Mucosa of rectum (tissue), 2 donors: ENCODE results near the gene KCNJ9.
"Not testable (repeated sequence)": the region's sequence is repeated elsewhere in the genome, so short reads cannot be mapped to it uniquely, and the experiment has no call there.

ENCODE experiments used
- H3K27ac ChIP-seq, 2 donors: one replicate each; pipeline ENCODE4 v1.7.0; 2013; ENCODE audit warnings: inconsistent platforms in 2 of 2, low read depth in 2 of 2, low read length in 2 of 2
- H3K27me3 ChIP-seq, 2 donors: one replicate each; pipeline ENCODE4 v1.7.0; 2013; ENCODE audit warnings: low read length in 2 of 2; ENCODE audit not compliant: control insufficient read depth in 2 of 2, insufficient read depth in 2 of 2
- H3K36me3 ChIP-seq, 2 donors: one replicate each; pipeline ENCODE4 v1.7.0; 2013; ENCODE audit warnings: low read length in 2 of 2; ENCODE audit not compliant: control insufficient read depth in 2 of 2, insufficient read depth in 2 of 2
- H3K4me1 ChIP-seq, 2 donors: one replicate each; pipeline ENCODE4 v1.7.0; 2013; ENCODE audit warnings: low read length in 2 of 2, mild to moderate bottlenecking in 1 of 2; ENCODE audit not compliant: control insufficient read depth in 2 of 2, insufficient read depth in 2 of 2
- H3K4me3 ChIP-seq, 2 donors: one replicate each; pipeline ENCODE4 v1.7.0; 2013; ENCODE audit warnings: low read length in 2 of 2
- H3K9ac ChIP-seq, 2 donors: one replicate each; pipeline ENCODE4 v1.7.0; 2013; ENCODE audit warnings: low read length in 2 of 2, low read depth in 1 of 2, mild to moderate bottlenecking in 1 of 2
- H3K9me3 ChIP-seq, 2 donors: one replicate each; pipeline ENCODE4 v1.7.0; 2013; ENCODE audit warnings: low read length in 2 of 2; ENCODE audit not compliant: control insufficient read depth in 2 of 2
- donor health status: healthy.
- donor health status: Normal muscosa, but diverticular disease.

The KCNJ9 gene

GRCh38 chr1:160101717-160102522 lies 20.6 kb downstream of the KCNJ9 start:
- no peaks in the 10 kb centered on the region for H3K27me3 ChIP-seq
- H3K36me3 ChIP-seq, result no peaks in the 10 kb centered on the region
- H3K9me3 ChIP-seq, result no peaks in the 10 kb centered on the region
- peak overlapping the region; percentile 16 to 62 for H3K27ac ChIP-seq
- H3K4me1 ChIP-seq, result peaks cover 18 to 27% of the 10 kb centered on the region in 2 donors
- no peak overlapping the region for H3K4me3 ChIP-seq
- peak overlapping the region in 1 of 2 donors; percentile 28 for H3K9ac ChIP-seq

GRCh38 chr1:160103658-160104408 lies 22.5 kb downstream of the KCNJ9 start:
- H3K36me3 ChIP-seq, result no peaks in the 10 kb centered on the region
- H3K4me3 ChIP-seq, result no peak overlapping the region
- no peaks in the 10 kb centered on the region for H3K9me3 ChIP-seq
- peak overlapping the region in 1 of 2 donors; percentile 23 for H3K27ac ChIP-seq
- H3K27me3 ChIP-seq, result no peaks in the 10 kb centered on the region
- peaks cover 7 to 15% of the 10 kb centered on the region in 2 donors for H3K4me1 ChIP-seq
- H3K9ac ChIP-seq, result no peak overlapping the region

- Histone ChIP-seq H3K4me3 (no peak overlapping the region), H3K9me3 (no peaks in the 10 kb centered on the region), H3K27ac (no peak overlapping the region), H3K36me3 (no peaks in the 10 kb centered on the region), H3K27me3 (no peaks in the 10 kb centered on the region), H3K9ac (no peak overlapping the region), H3K4me1 (peaks cover 7 to 12% of the 10 kb centered on the region in 2 donors)
Observed at GRCh38 chr1:160104486-160104885, 23.1 kb downstream of the KCNJ9 start.

- Histone ChIP-seq H3K4me1 (peaks cover 7 to 12% of the 10 kb centered on the region in 2 donors), H3K9me3 (no peaks in the 10 kb centered on the region), H3K4me3 (no peak overlapping the region), H3K27me3 (no peaks in the 10 kb centered on the region), H3K27ac (no peak overlapping the region), H3K36me3 (no peaks in the 10 kb centered on the region), H3K9ac (no peak overlapping the region)
Observed at GRCh38 chr1:160105155-160105554, 23.8 kb downstream of the KCNJ9 start.

- Histone ChIP-seq H3K36me3 (no peaks in the 10 kb centered on the region), H3K27me3 (no peaks in the 10 kb centered on the region), H3K4me3 (no peak overlapping the region), H3K9me3 (no peaks in the 10 kb centered on the region), H3K9ac (no peak overlapping the region), H3K27ac (no peak overlapping the region), H3K4me1 (no peaks in the 10 kb centered on the region)
Observed at GRCh38 chr1:160107512-160107911, 26.2 kb downstream of the KCNJ9 start.

- H3K9me3 ChIP-seq, result no peaks in the 10 kb centered on the region
- H3K36me3 ChIP-seq, result no peaks in the 10 kb centered on the region
- no peak overlapping the region for H3K9ac ChIP-seq
- H3K4me3 ChIP-seq, result no peak overlapping the region
- H3K27me3 ChIP-seq, result no peaks in the 10 kb centered on the region
- no peaks in the 10 kb centered on the region for H3K4me1 ChIP-seq
- no peak overlapping the region for H3K27ac ChIP-seq
Observed at GRCh38 chr1:160108888-160109662, 27.7 kb downstream of the KCNJ9 start.

- H3K9ac ChIP-seq, result no peak overlapping the region
Observed at GRCh38 chr1:160109686-160110085, 28.3 kb downstream of the KCNJ9 start.

GRCh38 chr1:160111462-160111861 lies 30.1 kb downstream of the KCNJ9 start:
- not testable (repeated sequence) for H3K4me1 ChIP-seq, H3K4me3 ChIP-seq, H3K9ac ChIP-seq, H3K27ac ChIP-seq, H3K9me3 ChIP-seq, H3K27me3 ChIP-seq, H3K36me3 ChIP-seq

More at GRCh38 chr1:160109686-160110085, 28.3 kb downstream of the KCNJ9 start:
- no peaks in the 10 kb centered on the region for H3K9me3 ChIP-seq
- no peaks in the 10 kb centered on the region for H3K4me1 ChIP-seq
- H3K27ac ChIP-seq, result no peak overlapping the region
- H3K27me3 ChIP-seq, result no peaks in the 10 kb centered on the region
- H3K4me3 ChIP-seq, result no peak overlapping the region
- no peaks in the 10 kb centered on the region for H3K36me3 ChIP-seq

GRCh38 chr1:160112357-160112756 lies 31.0 kb downstream of the KCNJ9 start:
- H3K4me1 ChIP-seq, result no peaks in the 10 kb centered on the region
- H3K9ac ChIP-seq, result no peak overlapping the region
- no peak overlapping the region for H3K27ac ChIP-seq
- no peaks in the 10 kb centered on the region for H3K36me3 ChIP-seq
- no peak overlapping the region for H3K4me3 ChIP-seq
- peaks cover 6 to 7% of the 10 kb centered on the region in 2 donors for H3K27me3 ChIP-seq
- no peaks in the 10 kb centered on the region for H3K9me3 ChIP-seq

- H3K27ac ChIP-seq, result no peak overlapping the region
Observed at GRCh38 chr1:160113407-160113806, 32.1 kb downstream of the KCNJ9 start.

More at GRCh38 chr1:160113407-160113806, 32.1 kb downstream of the KCNJ9 start:
- H3K27me3 ChIP-seq, result peaks cover 6 to 9% of the 10 kb centered on the region in 2 donors
- no peak overlapping the region for H3K4me3 ChIP-seq
- H3K36me3 ChIP-seq, result no peaks in the 10 kb centered on the region
- H3K9ac ChIP-seq, result no peak overlapping the region
- H3K9me3 ChIP-seq, result no peaks in the 10 kb centered on the region
- no peaks in the 10 kb centered on the region for H3K4me1 ChIP-seq
